WTC11 (cell line): ENCODE results near the gene RAI1. TPM values are rescaled to one million over a fixed set of nuclear protein-coding genes. Genes with fewer than 3 reads are reported as not detected.
"Not testable (repeated sequence)": the region's sequence is repeated elsewhere in the genome, so short reads cannot be mapped to it uniquely, and the experiment has no call there.

Experiments
- ATAC-seq: fragments of 200-7000 bp; cut with Tn5 transposase; 2 replicates; pipeline ENCODE4 v1.10.0; 2021; ENCODE audit warnings: mild to moderate bottlenecking, moderate library complexity
- CTCF ChIA-PET: fragments of 300-600 bp; sonication (Branson Sonifier 250); formaldehyde crosslinking; loops from one replicate; lab custom pipeline; 2021; ENCODE audit warnings: antibody characterized with exemption; lab: Charles Lee
- POLR2A ChIA-PET: fragments of 350-600 bp; sonication (Branson Sonifier 250); formaldehyde crosslinking; loops from one replicate; lab custom pipeline; 2021; ENCODE audit warnings: antibody characterized with exemption; lab: Charles Lee
- DNase-seq: peaks from one replicate; pipeline ENCODE4 v3.0.0; 2021; ENCODE audit warnings: low spot score
- H3K27ac Mint-ChIP-seq: 2 replicates; pipeline ENCODE4 v1.8.0; 2021; ENCODE audit warnings: mixed read lengths
- H3K27me3 Mint-ChIP-seq: 2 replicates; pipeline ENCODE4 v1.8.0; 2021; ENCODE audit warnings: low read depth, mild to moderate bottlenecking, moderate library complexity, mixed read lengths
- H3K36me3 Mint-ChIP-seq: 2 replicates; pipeline ENCODE4 v1.8.0; 2021; ENCODE audit warnings: mixed read lengths
- H3K4me1 Mint-ChIP-seq: 2 replicates; pipeline ENCODE4 v1.8.0; 2022; ENCODE audit warnings: mixed read lengths
- H3K4me3 Mint-ChIP-seq: 2 replicates; pipeline ENCODE4 v1.8.0; 2021; ENCODE audit warnings: mild to moderate bottlenecking, moderate library complexity, mixed read lengths
- H3K9me3 Mint-ChIP-seq: 2 replicates; pipeline ENCODE4 v1.8.0; 2021; ENCODE audit warnings: mixed read lengths
- FOXJ3 ChIP-seq: sonication (generic); formaldehyde crosslinking; IDR thresholded peaks from 2 replicates; pipeline ENCODE4 v1.9.0; 2021; ENCODE audit warnings: missing genetic modification reagents, mild to moderate bottlenecking, borderline replicate concordance
- HMGA2 ChIP-seq: fragments of 250-450 bp; sonication (Bioruptor Pico); IDR thresholded peaks from 2 replicates; pipeline ENCODE4 v1.4.0; 2021; ENCODE audit warnings: mild to moderate bottlenecking, moderate library complexity
- NFYB ChIP-seq: sonication (generic); formaldehyde crosslinking; conservative IDR thresholded peaks from 2 replicates; pipeline ENCODE4 v1.8.0; 2022; ENCODE audit warnings: low read depth, missing genetic modification reagents
- PRRX2 ChIP-seq: fragments of 250-450 bp; sonication (Bioruptor Pico); IDR thresholded peaks from 2 replicates; pipeline ENCODE4 v1.8.0; 2021; ENCODE audit warnings: mild to moderate bottlenecking
- SOX15 ChIP-seq: fragments of 250-450 bp; sonication (Bioruptor Pico); IDR thresholded peaks from 2 replicates; pipeline ENCODE4 v1.9.0; 2021; ENCODE audit warnings: mild to moderate bottlenecking
- TEAD1 ChIP-seq: sonication (generic); formaldehyde crosslinking; IDR thresholded peaks from 2 replicates; pipeline ENCODE4 v1.8.0; 2022; ENCODE audit warnings: mild to moderate bottlenecking, missing genetic modification reagents
- TP53 ChIP-seq: sonication (generic); formaldehyde crosslinking; IDR thresholded peaks from 2 replicates; pipeline ENCODE4 v1.8.1; 2023; ENCODE audit warnings: mild to moderate bottlenecking, missing genetic modification reagents
- ZNF121 ChIP-seq: sonication (generic); formaldehyde crosslinking; IDR thresholded peaks from 2 replicates; pipeline ENCODE4 v1.8.0; 2023; ENCODE audit warnings: missing genetic modification reagents
- ZNF219 ChIP-seq: sonication (generic); formaldehyde crosslinking; IDR thresholded peaks from 2 replicates; pipeline ENCODE4 v1.8.0; 2023; ENCODE audit warnings: missing genetic modification reagents, mild to moderate bottlenecking, borderline replicate concordance
- ZNF317 ChIP-seq: sonication (generic); formaldehyde crosslinking; IDR thresholded peaks from 2 replicates; pipeline ENCODE4 v1.8.1; 2023; ENCODE audit warnings: low read depth, mild to moderate bottlenecking, moderate library complexity, missing genetic modification reagents, borderline replicate concordance
- total RNA-seq: library from RNA; stranded (reverse); gene quantifications from 3 replicates; pipeline ENCODE4 v1.2.3, GENCODE V29; 2021
- TF ChIP-seq, protein P1 (sequence below): sonication (generic); formaldehyde crosslinking; IDR thresholded peaks from 2 replicates; pipeline ENCODE4 v1.8.1; 2023; ENCODE audit warnings: mild to moderate bottlenecking, missing genetic modification reagents
- TF ChIP-seq, protein P2 (sequence below): fragments of 250-450 bp; sonication (Bioruptor Pico); IDR thresholded peaks from 2 replicates; pipeline ENCODE4 v1.8.0; 2021; ENCODE audit warnings: mild to moderate bottlenecking
- TF ChIP-seq, protein P3 (sequence below): sonication (generic); formaldehyde crosslinking; IDR thresholded peaks from 2 replicates; pipeline ENCODE4 v1.8.1; 2022; ENCODE audit warnings: missing genetic modification reagents, borderline replicate concordance
- TF ChIP-seq, protein P4 (sequence below): fragments of 250-450 bp; sonication (Bioruptor Pico); IDR thresholded peaks from 2 replicates; pipeline ENCODE4 v1.9.0; 2021; ENCODE audit warnings: mild to moderate bottlenecking
- TF ChIP-seq, protein P5 (sequence below): fragments of 200-600 bp; IDR thresholded peaks from 2 replicates; pipeline ENCODE4 v1.8.0; 2022; ENCODE audit warnings: antibody characterized with exemption
- TF ChIP-seq, protein P6 (sequence below): sonication (generic); formaldehyde crosslinking; IDR thresholded peaks from 2 replicates; pipeline ENCODE4 v1.8.1; 2023; ENCODE audit warnings: mild to moderate bottlenecking, missing genetic modification reagents, moderate library complexity
- TF ChIP-seq, protein P7 (sequence below): sonication (generic); formaldehyde crosslinking; IDR thresholded peaks from 2 replicates; pipeline ENCODE4 v1.8.1; 2023; ENCODE audit warnings: mild to moderate bottlenecking, missing genetic modification reagents, borderline replicate concordance
- TF ChIP-seq, protein P8 (sequence below): fragments of 250-450 bp; sonication (Bioruptor Pico); IDR thresholded peaks from 2 replicates; pipeline ENCODE4 v1.9.0; 2021; ENCODE audit warnings: moderate library complexity, mild to moderate bottlenecking, inconsistent platforms, borderline replicate concordance

The RAI1 gene
- total RNA-seq, 1 experiment from 2014 or later = 12.7 TPM

DNA sequence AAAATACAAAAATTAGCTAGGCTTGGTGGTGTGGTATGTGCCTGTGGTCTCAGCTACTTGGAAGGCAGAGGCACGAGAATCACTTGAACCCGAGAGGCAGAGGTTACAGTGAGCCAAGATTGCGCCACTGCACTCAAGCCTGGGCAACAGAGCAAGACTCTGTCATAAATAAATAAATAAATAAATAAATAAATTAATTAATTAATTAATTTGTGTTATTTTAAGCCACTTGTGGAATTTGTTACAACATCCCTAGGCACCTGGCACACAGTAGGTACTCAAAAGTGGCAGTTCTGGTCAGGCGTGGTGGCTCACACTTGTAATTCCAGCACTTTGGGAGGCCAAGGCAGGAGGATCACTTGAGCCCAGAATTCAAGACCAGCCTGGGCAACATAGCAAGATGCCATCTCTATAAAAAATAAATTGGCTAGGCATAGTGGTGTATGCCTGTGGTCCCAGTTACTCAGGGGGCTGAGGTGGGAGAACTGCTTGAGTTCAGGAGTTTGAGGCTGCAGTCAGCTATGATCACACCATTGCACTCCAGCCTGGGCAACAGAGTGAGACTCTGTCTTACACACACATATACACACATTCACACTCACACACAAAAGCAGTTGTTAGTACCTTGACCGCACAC is 3.1 kb upstream of the RAI1 start:
- not testable (repeated sequence) for H3K27ac Mint-ChIP-seq, H3K36me3 Mint-ChIP-seq, DNase-seq, H3K4me3 Mint-ChIP-seq, H3K9me3 Mint-ChIP-seq, ATAC-seq
- Mint-ChIP-seq H3K27me3 (peaks cover 85% of the 10 kb centered on the region), H3K4me1 (peaks cover 27% of the 10 kb centered on the region)
- POLR2A ChIA-PET = interaction anchor here (0.6 kb wide), 1 partner anchor 199 kb away, joined by 4 read pairs; no protein-coding TSS in a partner anchor
- TF ChIP-seq HMGA2 (CRISPR knock-in tag) = peak; percentile 65; the same call in 1 of the 2 replicates
- CTCF ChIA-PET = interaction anchor here (1.2 to 1.7 kb wide), 3 partner anchors 107 to 181 kb away, joined by 3 to 6 read pairs (median 4); no protein-coding TSS in a partner anchor

DNA sequence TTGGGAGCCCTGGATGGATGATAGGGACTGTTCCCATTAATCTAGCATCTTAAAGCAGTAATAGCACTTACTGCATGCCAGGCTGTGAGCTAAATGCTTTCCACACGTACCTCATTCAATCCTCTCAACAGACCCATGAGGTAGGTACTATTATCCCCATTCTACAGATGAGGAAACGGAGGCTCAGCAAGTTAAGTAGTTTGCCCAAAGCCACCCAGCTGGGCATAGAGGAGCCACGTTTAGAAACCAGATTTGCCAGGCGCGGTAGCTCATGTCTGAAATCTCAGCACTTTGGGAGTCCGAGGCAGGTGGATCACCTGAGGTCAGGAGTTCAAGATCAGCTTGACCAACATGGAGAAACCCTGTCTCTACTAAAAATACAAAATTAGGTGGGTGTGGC is 2.0 kb upstream of the RAI1 start:
- no peaks in the 10 kb centered on the region for H3K9me3 Mint-ChIP-seq
- TF ChIP-seq, protein P1, sequence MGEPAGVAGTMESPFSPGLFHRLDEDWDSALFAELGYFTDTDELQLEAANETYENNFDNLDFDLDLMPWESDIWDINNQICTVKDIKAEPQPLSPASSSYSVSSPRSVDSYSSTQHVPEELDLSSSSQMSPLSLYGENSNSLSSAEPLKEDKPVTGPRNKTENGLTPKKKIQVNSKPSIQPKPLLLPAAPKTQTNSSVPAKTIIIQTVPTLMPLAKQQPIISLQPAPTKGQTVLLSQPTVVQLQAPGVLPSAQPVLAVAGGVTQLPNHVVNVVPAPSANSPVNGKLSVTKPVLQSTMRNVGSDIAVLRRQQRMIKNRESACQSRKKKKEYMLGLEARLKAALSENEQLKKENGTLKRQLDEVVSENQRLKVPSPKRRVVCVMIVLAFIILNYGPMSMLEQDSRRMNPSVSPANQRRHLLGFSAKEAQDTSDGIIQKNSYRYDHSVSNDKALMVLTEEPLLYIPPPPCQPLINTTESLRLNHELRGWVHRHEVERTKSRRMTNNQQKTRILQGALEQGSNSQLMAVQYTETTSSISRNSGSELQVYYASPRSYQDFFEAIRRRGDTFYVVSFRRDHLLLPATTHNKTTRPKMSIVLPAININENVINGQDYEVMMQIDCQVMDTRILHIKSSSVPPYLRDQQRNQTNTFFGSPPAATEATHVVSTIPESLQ (CRISPR knock-in tag) = no peak
- TF ChIP-seq TEAD1 (CRISPR knock-in tag) (no peak), TP53 (CRISPR knock-in tag) (no peak), PRRX2 (CRISPR knock-in tag) (no peak), FOXJ3 (CRISPR knock-in tag) (no peak), ZNF317 (CRISPR knock-in tag) (no peak), ZNF121 (CRISPR knock-in tag) (no peak)
- TF ChIP-seq, protein P2, sequence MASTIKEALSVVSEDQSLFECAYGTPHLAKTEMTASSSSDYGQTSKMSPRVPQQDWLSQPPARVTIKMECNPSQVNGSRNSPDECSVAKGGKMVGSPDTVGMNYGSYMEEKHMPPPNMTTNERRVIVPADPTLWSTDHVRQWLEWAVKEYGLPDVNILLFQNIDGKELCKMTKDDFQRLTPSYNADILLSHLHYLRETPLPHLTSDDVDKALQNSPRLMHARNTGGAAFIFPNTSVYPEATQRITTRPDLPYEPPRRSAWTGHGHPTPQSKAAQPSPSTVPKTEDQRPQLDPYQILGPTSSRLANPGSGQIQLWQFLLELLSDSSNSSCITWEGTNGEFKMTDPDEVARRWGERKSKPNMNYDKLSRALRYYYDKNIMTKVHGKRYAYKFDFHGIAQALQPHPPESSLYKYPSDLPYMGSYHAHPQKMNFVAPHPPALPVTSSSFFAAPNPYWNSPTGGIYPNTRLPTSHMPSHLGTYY (CRISPR knock-in tag) = no peak
- TF ChIP-seq, protein P3, sequence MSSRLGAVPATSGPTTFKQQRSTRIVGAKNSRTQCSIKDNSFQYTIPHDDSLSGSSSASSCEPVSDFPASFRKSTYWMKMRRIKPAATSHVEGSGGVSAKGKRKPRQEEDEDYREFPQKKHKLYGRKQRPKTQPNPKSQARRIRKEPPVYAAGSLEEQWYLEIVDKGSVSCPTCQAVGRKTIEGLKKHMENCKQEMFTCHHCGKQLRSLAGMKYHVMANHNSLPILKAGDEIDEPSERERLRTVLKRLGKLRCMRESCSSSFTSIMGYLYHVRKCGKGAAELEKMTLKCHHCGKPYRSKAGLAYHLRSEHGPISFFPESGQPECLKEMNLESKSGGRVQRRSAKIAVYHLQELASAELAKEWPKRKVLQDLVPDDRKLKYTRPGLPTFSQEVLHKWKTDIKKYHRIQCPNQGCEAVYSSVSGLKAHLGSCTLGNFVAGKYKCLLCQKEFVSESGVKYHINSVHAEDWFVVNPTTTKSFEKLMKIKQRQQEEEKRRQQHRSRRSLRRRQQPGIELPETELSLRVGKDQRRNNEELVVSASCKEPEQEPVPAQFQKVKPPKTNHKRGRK (CRISPR knock-in tag) = no peak
- TF ChIP-seq, protein P4, sequence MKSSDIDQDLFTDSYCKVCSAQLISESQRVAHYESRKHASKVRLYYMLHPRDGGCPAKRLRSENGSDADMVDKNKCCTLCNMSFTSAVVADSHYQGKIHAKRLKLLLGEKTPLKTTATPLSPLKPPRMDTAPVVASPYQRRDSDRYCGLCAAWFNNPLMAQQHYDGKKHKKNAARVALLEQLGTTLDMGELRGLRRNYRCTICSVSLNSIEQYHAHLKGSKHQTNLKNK (CRISPR knock-in tag) = no peak
- TF ChIP-seq, protein P5, sequence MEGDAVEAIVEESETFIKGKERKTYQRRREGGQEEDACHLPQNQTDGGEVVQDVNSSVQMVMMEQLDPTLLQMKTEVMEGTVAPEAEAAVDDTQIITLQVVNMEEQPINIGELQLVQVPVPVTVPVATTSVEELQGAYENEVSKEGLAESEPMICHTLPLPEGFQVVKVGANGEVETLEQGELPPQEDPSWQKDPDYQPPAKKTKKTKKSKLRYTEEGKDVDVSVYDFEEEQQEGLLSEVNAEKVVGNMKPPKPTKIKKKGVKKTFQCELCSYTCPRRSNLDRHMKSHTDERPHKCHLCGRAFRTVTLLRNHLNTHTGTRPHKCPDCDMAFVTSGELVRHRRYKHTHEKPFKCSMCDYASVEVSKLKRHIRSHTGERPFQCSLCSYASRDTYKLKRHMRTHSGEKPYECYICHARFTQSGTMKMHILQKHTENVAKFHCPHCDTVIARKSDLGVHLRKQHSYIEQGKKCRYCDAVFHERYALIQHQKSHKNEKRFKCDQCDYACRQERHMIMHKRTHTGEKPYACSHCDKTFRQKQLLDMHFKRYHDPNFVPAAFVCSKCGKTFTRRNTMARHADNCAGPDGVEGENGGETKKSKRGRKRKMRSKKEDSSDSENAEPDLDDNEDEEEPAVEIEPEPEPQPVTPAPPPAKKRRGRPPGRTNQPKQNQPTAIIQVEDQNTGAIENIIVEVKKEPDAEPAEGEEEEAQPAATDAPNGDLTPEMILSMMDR = no peak
- peaks cover 85% of the 10 kb centered on the region for H3K27me3 Mint-ChIP-seq
- DNase-seq (no peak), ATAC-seq (no peak)
- CTCF ChIA-PET = interaction anchor here (1.4 to 2.5 kb wide), 9 partner anchors 13 to 240 kb away, joined by 4 to 13 read pairs (median 6); no protein-coding TSS in a partner anchor
- H3K27ac Mint-ChIP-seq = no peak overlapping the region
- H3K4me3 Mint-ChIP-seq = no peak overlapping the region
- POLR2A ChIA-PET = no interaction called here
- H3K4me1 Mint-ChIP-seq = peaks cover 35% of the 10 kb centered on the region
- H3K36me3 Mint-ChIP-seq = no peaks in the 10 kb centered on the region

DNA sequence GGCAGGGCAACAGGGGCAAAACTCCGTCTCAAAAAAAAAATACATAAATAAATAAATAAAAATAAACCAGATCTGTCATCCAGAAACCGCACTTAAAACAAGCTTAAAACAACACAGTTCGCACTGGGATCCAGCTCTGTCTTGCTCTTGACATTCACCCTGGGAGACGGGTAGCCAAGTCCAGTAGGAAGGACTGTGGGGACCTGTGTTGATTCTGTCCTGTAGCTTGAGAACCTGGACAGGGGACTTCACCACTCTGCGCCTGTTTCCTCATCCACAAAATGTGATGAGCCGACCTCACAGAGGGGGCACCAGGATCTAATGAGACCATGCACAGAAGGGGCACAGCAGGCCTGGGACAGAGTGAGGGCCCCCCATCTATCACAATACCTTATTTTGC is 1.5 kb upstream of the RAI1 start:
- no peak overlapping the region for H3K4me3 Mint-ChIP-seq
- POLR2A ChIA-PET = no interaction called here
- no peaks in the 10 kb centered on the region for H3K36me3 Mint-ChIP-seq
- DNase-seq = no peak
- CTCF ChIA-PET = interaction anchor here (0.6 to 3.0 kb wide), 17 partner anchors 12 to 353 kb away, joined by 3 to 18 read pairs (median 5); no protein-coding TSS in a partner anchor
- H3K9me3 Mint-ChIP-seq = no peaks in the 10 kb centered on the region
- H3K4me1 Mint-ChIP-seq = peaks cover 38% of the 10 kb centered on the region
- ATAC-seq = no peak
- H3K27ac Mint-ChIP-seq = no peak overlapping the region
- peaks cover 87% of the 10 kb centered on the region for H3K27me3 Mint-ChIP-seq
- TF ChIP-seq, protein P6, sequence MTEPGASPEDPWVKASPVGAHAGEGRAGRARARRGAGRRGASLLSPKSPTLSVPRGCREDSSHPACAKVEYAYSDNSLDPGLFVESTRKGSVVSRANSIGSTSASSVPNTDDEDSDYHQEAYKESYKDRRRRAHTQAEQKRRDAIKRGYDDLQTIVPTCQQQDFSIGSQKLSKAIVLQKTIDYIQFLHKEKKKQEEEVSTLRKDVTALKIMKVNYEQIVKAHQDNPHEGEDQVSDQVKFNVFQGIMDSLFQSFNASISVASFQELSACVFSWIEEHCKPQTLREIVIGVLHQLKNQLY (CRISPR knock-in tag) = no peak
- TF ChIP-seq TEAD1 (CRISPR knock-in tag) (no peak), SOX15 (no peak), ZNF219 (no peak), NFYB (CRISPR knock-in tag) (no peak)
- TF ChIP-seq, protein P7, sequence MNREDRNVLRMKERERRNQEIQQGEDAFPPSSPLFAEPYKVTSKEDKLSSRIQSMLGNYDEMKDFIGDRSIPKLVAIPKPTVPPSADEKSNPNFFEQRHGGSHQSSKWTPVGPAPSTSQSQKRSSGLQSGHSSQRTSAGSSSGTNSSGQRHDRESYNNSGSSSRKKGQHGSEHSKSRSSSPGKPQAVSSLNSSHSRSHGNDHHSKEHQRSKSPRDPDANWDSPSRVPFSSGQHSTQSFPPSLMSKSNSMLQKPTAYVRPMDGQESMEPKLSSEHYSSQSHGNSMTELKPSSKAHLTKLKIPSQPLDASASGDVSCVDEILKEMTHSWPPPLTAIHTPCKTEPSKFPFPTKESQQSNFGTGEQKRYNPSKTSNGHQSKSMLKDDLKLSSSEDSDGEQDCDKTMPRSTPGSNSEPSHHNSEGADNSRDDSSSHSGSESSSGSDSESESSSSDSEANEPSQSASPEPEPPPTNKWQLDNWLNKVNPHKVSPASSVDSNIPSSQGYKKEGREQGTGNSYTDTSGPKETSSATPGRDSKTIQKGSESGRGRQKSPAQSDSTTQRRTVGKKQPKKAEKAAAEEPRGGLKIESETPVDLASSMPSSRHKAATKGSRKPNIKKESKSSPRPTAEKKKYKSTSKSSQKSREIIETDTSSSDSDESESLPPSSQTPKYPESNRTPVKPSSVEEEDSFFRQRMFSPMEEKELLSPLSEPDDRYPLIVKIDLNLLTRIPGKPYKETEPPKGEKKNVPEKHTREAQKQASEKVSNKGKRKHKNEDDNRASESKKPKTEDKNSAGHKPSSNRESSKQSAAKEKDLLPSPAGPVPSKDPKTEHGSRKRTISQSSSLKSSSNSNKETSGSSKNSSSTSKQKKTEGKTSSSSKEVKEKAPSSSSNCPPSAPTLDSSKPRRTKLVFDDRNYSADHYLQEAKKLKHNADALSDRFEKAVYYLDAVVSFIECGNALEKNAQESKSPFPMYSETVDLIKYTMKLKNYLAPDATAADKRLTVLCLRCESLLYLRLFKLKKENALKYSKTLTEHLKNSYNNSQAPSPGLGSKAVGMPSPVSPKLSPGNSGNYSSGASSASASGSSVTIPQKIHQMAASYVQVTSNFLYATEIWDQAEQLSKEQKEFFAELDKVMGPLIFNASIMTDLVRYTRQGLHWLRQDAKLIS (CRISPR knock-in tag) = no peak
- TF ChIP-seq, protein P8, sequence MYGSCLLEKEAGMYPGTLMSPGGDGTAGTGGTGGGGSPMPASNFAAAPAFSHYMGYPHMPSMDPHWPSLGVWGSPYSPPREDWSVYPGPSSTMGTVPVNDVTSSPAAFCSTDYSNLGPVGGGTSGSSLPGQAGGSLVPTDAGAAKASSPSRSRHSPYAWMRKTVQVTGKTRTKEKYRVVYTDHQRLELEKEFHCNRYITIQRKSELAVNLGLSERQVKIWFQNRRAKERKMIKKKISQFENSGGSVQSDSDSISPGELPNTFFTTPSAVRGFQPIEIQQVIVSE (CRISPR knock-in tag) = no peak
